CD14-positive monocyte (primary cell): ENCODE results near the gene PROK2. TPM values are rescaled to one million over a fixed set of nuclear protein-coding genes. Genes with fewer than 3 reads are reported as not detected.

Experiments used
- DNase-seq, 3 donors: peaks; one replicate each; pipeline ENCODE4 v3.0.0-alpha.2; 2011 to 2022
- H2AFZ ChIP-seq: 2 replicates; pipeline ENCODE4 v1.6.0; 2012; ENCODE audit warnings: mild to moderate bottlenecking, low read depth, low read length, inconsistent platforms; ENCODE audit not compliant: insufficient read depth, poor library complexity, severe bottlenecking
- H3K27ac ChIP-seq, 2 donors: 1 replicate in 1 of 2; 2 replicates in 1 of 2; pipeline ENCODE4 v1.5.1; 2012 to 2013; ENCODE audit warnings: low read length in 2 of 2, control low read depth in 1 of 2, inconsistent platforms in 1 of 2, low read depth in 1 of 2, mild to moderate bottlenecking in 1 of 2
- H3K27me3 ChIP-seq, 2 donors: one replicate each; pipeline versions ENCODE4 v1.6.0 to v1.6.1; 2011 to 2013; ENCODE audit warnings: low read length in 2 of 2; ENCODE audit not compliant: control insufficient read depth in 2 of 2, insufficient read depth in 2 of 2
- H3K36me3 ChIP-seq, 2 donors: replicated peaks in 1 of 2; 1 replicate in 1 of 2; 2 replicates in 1 of 2; pipeline versions ENCODE4 v1.5.1 to v1.6.1; 2012 to 2013; ENCODE audit warnings: low read length in 2 of 2, control low read depth in 1 of 2, inconsistent platforms in 1 of 2, mild to moderate bottlenecking in 1 of 2; ENCODE audit not compliant: insufficient read depth in 2 of 2, control insufficient read depth in 1 of 2
- H3K4me1 ChIP-seq, 2 donors: 1 replicate in 1 of 2; 2 replicates in 1 of 2; pipeline versions ENCODE4 v1.5.1 to v1.6.1; 2012 to 2013; ENCODE audit warnings: low read length in 2 of 2, control low read depth in 1 of 2, inconsistent platforms in 1 of 2, mild to moderate bottlenecking in 1 of 2, moderate library complexity in 1 of 2; ENCODE audit not compliant: insufficient read depth in 2 of 2, control insufficient read depth in 1 of 2
- H3K4me2 ChIP-seq: replicated peaks from 2 replicates; pipeline ENCODE3; 2012; ENCODE audit warnings: low read length, moderate library complexity, mild to moderate bottlenecking; ENCODE audit not compliant: poor library complexity, severe bottlenecking; ENCODE audit errors: extremely low read depth
- H3K4me3 ChIP-seq, 3 experiments: fragments of 200-600 bp in 1 of 3; sonication (generic) in 1 of 3; replicated peaks in 1 of 3; 1 replicate in 2 of 3; 2 replicates in 1 of 3; pipeline ENCODE4 v1.5.1; 2011 to 2013; ENCODE audit warnings: low read length in 3 of 3, mild to moderate bottlenecking in 3 of 3, control low read depth in 2 of 3, low read depth in 2 of 3, inconsistent platforms in 1 of 3, moderate library complexity in 1 of 3
- H3K79me2 ChIP-seq: 2 replicates; pipeline ENCODE4 v1.6.0; 2012; ENCODE audit warnings: mild to moderate bottlenecking, control low read depth, inconsistent platforms, low read length, moderate library complexity; ENCODE audit not compliant: insufficient read depth
- H3K9ac ChIP-seq: 2 replicates; pipeline ENCODE4 v1.6.0; 2017; ENCODE audit warnings: low read length, mild to moderate bottlenecking; ENCODE audit not compliant: insufficient read depth, poor library complexity, severe bottlenecking
- H3K9me3 ChIP-seq, 2 donors: replicated peaks in 1 of 2; 1 replicate in 1 of 2; 2 replicates in 1 of 2; pipeline versions ENCODE4 v1.5.1 to v1.6.1; 2012 to 2013; ENCODE audit warnings: low read length in 2 of 2, control low read depth in 1 of 2; ENCODE audit not compliant: control insufficient read depth in 1 of 2, insufficient read depth in 1 of 2
- H4K20me1 ChIP-seq: 2 replicates; pipeline ENCODE4 v1.6.0; 2012; ENCODE audit warnings: mild to moderate bottlenecking, low read length, control low read depth, moderate library complexity; ENCODE audit not compliant: insufficient read depth
- H3K27ac Mint-ChIP-seq, 7 donors: one replicate each; pipeline ENCODE4 v1.8.0; 2020; ENCODE audit warnings: mild to moderate bottlenecking in 7 of 7, mixed read lengths in 7 of 7, moderate library complexity in 6 of 7, inconsistent platforms in 2 of 7
- H3K27me3 Mint-ChIP-seq, 3 donors: one replicate each; pipeline ENCODE4 v1.8.0; 2021 to 2022; ENCODE audit warnings: low read depth in 3 of 3, mild to moderate bottlenecking in 3 of 3, mixed read lengths in 3 of 3, moderate library complexity in 3 of 3, inconsistent platforms in 1 of 3
- H3K36me3 Mint-ChIP-seq, 2 donors: one replicate each; pipeline ENCODE4 v1.8.0; 2020; ENCODE audit warnings: mixed read lengths in 2 of 2, inconsistent platforms in 1 of 2, mild to moderate bottlenecking in 1 of 2
- H3K4me1 Mint-ChIP-seq: one replicate; pipeline ENCODE4 v1.8.0; 2020; ENCODE audit warnings: mild to moderate bottlenecking, mixed read lengths
- H3K4me3 Mint-ChIP-seq, 2 donors: one replicate each; pipeline ENCODE4 v1.8.0; 2020; ENCODE audit warnings: mild to moderate bottlenecking in 2 of 2, mixed read lengths in 2 of 2, moderate library complexity in 1 of 2
- H3K9me3 Mint-ChIP-seq, 7 donors: one replicate each; pipeline ENCODE4 v1.8.0; 2020 to 2022; ENCODE audit warnings: mixed read lengths in 7 of 7, mild to moderate bottlenecking in 6 of 7, moderate library complexity in 6 of 7, inconsistent platforms in 2 of 7
- WGBS: methylation state at CpG from one replicate; pipeline ENCODE4 v1.1.5; 2013; ENCODE audit warnings: missing lambda C conversion rate; ENCODE audit not compliant: insufficient coverage; 5-methylcytosine and 5-hydroxymethylcytosine counted together
- intact Hi-C, 2 donors: fragments of 100-400 bp; cut with micrococcal nuclease; formaldehyde crosslinking; loops; one replicate each; pipeline versions ENCODE4 v1.15.0 to v1.15.1; 2023
- polyA plus RNA-seq, 3 donors: library from polyadenylated mRNA; depleted of rRNA in 1 of 3; unstranded in 2 of 3; stranded (reverse) in 1 of 3; fragments of 300-500 nt in 2 of 3; fragments of >200 nt in 1 of 3; fragmentation: Illumina TruSeq in 2 of 3; gene quantifications; 1 replicate in 2 of 3; 2 replicates in 1 of 3; pipeline ENCODE4 v1.2.3, GENCODE V29; 2012 to 2021
- TF ChIP-seq, protein P1 (sequence below): fragments of 200-600 bp; IDR thresholded peaks from one replicate; pipeline ENCODE4 v1.8.0; 2022; ENCODE audit warnings: antibody characterized with exemption, mild to moderate bottlenecking

PROK2 gene
- polyA plus RNA-seq, 3 donors, result 25.4 to 81.7 (median 37.8) TPM

- H3K27ac ChIP-seq, result no peak overlapping the region
- peak overlapping the region; percentile 89 to 93 for H3K4me3 Mint-ChIP-seq
- peaks cover 16 to 29% (median 17%) of the 10 kb centered on the region in 3 donors for H3K27me3 Mint-ChIP-seq
- peaks cover 34% of the 10 kb centered on the region for H3K79me2 ChIP-seq
- TF ChIP-seq, protein P1, sequence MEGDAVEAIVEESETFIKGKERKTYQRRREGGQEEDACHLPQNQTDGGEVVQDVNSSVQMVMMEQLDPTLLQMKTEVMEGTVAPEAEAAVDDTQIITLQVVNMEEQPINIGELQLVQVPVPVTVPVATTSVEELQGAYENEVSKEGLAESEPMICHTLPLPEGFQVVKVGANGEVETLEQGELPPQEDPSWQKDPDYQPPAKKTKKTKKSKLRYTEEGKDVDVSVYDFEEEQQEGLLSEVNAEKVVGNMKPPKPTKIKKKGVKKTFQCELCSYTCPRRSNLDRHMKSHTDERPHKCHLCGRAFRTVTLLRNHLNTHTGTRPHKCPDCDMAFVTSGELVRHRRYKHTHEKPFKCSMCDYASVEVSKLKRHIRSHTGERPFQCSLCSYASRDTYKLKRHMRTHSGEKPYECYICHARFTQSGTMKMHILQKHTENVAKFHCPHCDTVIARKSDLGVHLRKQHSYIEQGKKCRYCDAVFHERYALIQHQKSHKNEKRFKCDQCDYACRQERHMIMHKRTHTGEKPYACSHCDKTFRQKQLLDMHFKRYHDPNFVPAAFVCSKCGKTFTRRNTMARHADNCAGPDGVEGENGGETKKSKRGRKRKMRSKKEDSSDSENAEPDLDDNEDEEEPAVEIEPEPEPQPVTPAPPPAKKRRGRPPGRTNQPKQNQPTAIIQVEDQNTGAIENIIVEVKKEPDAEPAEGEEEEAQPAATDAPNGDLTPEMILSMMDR, result no peak
- no peaks in the 10 kb centered on the region for H3K9me3 ChIP-seq
- no peak for DNase-seq
- intact Hi-C loops, result loop anchor here in 1 of 2 donors (10.0 kb wide), 1 partner anchor 58 kb away; no protein-coding TSS in a partner anchor
- H3K27ac Mint-ChIP-seq, result no peak overlapping the region
- no peak overlapping the region for H3K9ac ChIP-seq
- no CpG with 5 or more reads among the region's 6 CpGs for WGBS
- peaks cover 0 to 2% of the 10 kb centered on the region in 2 donors for H3K36me3 Mint-ChIP-seq
- H3K4me1 ChIP-seq, result peaks cover 18 to 40% of the 10 kb centered on the region in 2 donors
- no peak overlapping the region for H3K4me2 ChIP-seq
- H3K9me3 Mint-ChIP-seq, result peaks cover 0 to 5% (median 0%) of the 10 kb centered on the region in 7 donors
- H3K36me3 ChIP-seq, result no peaks in the 10 kb centered on the region
- H4K20me1 ChIP-seq, result no peaks in the 10 kb centered on the region
- H2AFZ ChIP-seq, result no peak overlapping the region
- H3K4me3 ChIP-seq, result no peak overlapping the region
- peaks cover 41% of the 10 kb centered on the region for H3K4me1 Mint-ChIP-seq
- H3K27me3 ChIP-seq, result peaks cover 0 to 48% of the 10 kb centered on the region in 2 donors
These were observed 1.6 kb upstream of the PROK2 start for GRCh38 chr3:71786551-71786950.

DNA sequence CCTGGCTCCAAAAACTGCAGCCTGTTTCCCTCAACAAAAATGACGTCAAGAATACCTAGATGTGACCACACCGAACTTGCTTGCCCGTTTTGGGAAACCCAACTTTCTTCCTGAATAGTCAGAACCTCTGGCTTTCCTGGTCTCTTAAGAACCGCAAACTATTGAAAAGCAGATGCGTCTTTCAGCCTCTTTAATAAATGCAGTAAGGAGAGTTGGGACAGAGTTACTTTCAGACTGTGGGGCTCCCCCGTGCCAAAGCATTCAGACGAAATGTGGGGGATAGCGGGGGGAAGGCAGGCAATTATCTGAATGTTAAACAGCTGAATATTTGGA, 1.2 kb upstream of the PROK2 start:
- Mint-ChIP-seq H3K27ac (peak overlapping the region in 1 of 7 donors; percentile 90), H3K9me3 (peaks cover 0 to 5% (median 0%) of the 10 kb centered on the region in 7 donors), H3K36me3 (peaks cover 3 to 4% of the 10 kb centered on the region in 2 donors), H3K27me3 (peaks cover 15 to 29% (median 17%) of the 10 kb centered on the region in 3 donors), H3K4me1 (peaks cover 44% of the 10 kb centered on the region), H3K4me3 (peak overlapping the region; percentile 89 to 93)
- peaks cover 37% of the 10 kb centered on the region for H3K79me2 ChIP-seq
- no peak overlapping the region for H3K27ac ChIP-seq
- H2AFZ ChIP-seq, result peak overlapping the region; percentile 79
- 53% methylated on average over 8 of the region's 8 CpGs for WGBS
- DNase-seq, result no peak
- H3K27me3 ChIP-seq, result peaks cover 0 to 48% of the 10 kb centered on the region in 2 donors
- H3K9ac ChIP-seq, result no peak overlapping the region
- no peaks in the 10 kb centered on the region for H3K36me3 ChIP-seq
- H3K4me3 ChIP-seq, result no peak overlapping the region
- no peaks in the 10 kb centered on the region for H3K9me3 ChIP-seq
- H4K20me1 ChIP-seq, result no peaks in the 10 kb centered on the region
- peak overlapping the region; percentile 94 for H3K4me2 ChIP-seq
- H3K4me1 ChIP-seq, result peaks cover 22 to 43% of the 10 kb centered on the region in 2 donors
- intact Hi-C loops, result loop anchor here in 1 of 2 donors (10.0 kb wide), 1 partner anchor 59 kb away; no protein-coding TSS in a partner anchor
- TF ChIP-seq, protein P1, result no peak
